WTC11 (cell line): ENCODE results near the gene SHBG. TPM values are rescaled to one million over a fixed set of nuclear protein-coding genes. Genes with fewer than 3 reads are reported as not detected.

Source experiments
- ATAC-seq: fragments of 200-7000 bp; cut with Tn5 transposase; 2 replicates; pipeline ENCODE4 v1.10.0; 2021; ENCODE audit warnings: mild to moderate bottlenecking, moderate library complexity
- CTCF ChIA-PET: fragments of 300-600 bp; sonication (Branson Sonifier 250); formaldehyde crosslinking; loops from one replicate; lab custom pipeline; 2021; ENCODE audit warnings: antibody characterized with exemption; lab: Charles Lee
- POLR2A ChIA-PET: fragments of 350-600 bp; sonication (Branson Sonifier 250); formaldehyde crosslinking; loops from one replicate; lab custom pipeline; 2021; ENCODE audit warnings: antibody characterized with exemption; lab: Charles Lee
- DNase-seq: peaks from one replicate; pipeline ENCODE4 v3.0.0; 2021; ENCODE audit warnings: low spot score
- H3K27ac Mint-ChIP-seq: 2 replicates; pipeline ENCODE4 v1.8.0; 2021; ENCODE audit warnings: mixed read lengths
- H3K27me3 Mint-ChIP-seq: 2 replicates; pipeline ENCODE4 v1.8.0; 2021; ENCODE audit warnings: low read depth, mild to moderate bottlenecking, moderate library complexity, mixed read lengths
- H3K36me3 Mint-ChIP-seq: 2 replicates; pipeline ENCODE4 v1.8.0; 2021; ENCODE audit warnings: mixed read lengths
- H3K4me1 Mint-ChIP-seq: 2 replicates; pipeline ENCODE4 v1.8.0; 2022; ENCODE audit warnings: mixed read lengths
- H3K4me3 Mint-ChIP-seq: 2 replicates; pipeline ENCODE4 v1.8.0; 2021; ENCODE audit warnings: mild to moderate bottlenecking, moderate library complexity, mixed read lengths
- H3K9me3 Mint-ChIP-seq: 2 replicates; pipeline ENCODE4 v1.8.0; 2021; ENCODE audit warnings: mixed read lengths
- ATF2 ChIP-seq: sonication (generic); formaldehyde crosslinking; IDR thresholded peaks from 2 replicates; pipeline ENCODE4 v1.8.1; 2022; ENCODE audit warnings: low read depth, missing genetic modification reagents, borderline replicate concordance
- CTCF ChIP-seq: fragments of 200-600 bp; IDR thresholded peaks from 2 replicates; pipeline ENCODE4 v1.8.0; 2022; ENCODE audit warnings: antibody characterized with exemption
- MLX ChIP-seq: sonication (generic); formaldehyde crosslinking; IDR thresholded peaks from 2 replicates; pipeline ENCODE4 v1.8.1; 2023; ENCODE audit warnings: mild to moderate bottlenecking, missing genetic modification reagents, moderate library complexity
- PRRX2 ChIP-seq: fragments of 250-450 bp; sonication (Bioruptor Pico); IDR thresholded peaks from 2 replicates; pipeline ENCODE4 v1.8.0; 2021; ENCODE audit warnings: mild to moderate bottlenecking
- SMAD3 ChIP-seq: sonication (generic); formaldehyde crosslinking; IDR thresholded peaks from 2 replicates; pipeline ENCODE4 v1.8.0; 2022; ENCODE audit warnings: missing genetic modification reagents, mild to moderate bottlenecking, borderline replicate concordance
- SMAD4 ChIP-seq: sonication (generic); formaldehyde crosslinking; IDR thresholded peaks from 2 replicates; pipeline ENCODE4 v1.8.0; 2022; ENCODE audit warnings: mild to moderate bottlenecking, missing genetic modification reagents
- ZNF121 ChIP-seq: sonication (generic); formaldehyde crosslinking; IDR thresholded peaks from 2 replicates; pipeline ENCODE4 v1.8.0; 2023; ENCODE audit warnings: missing genetic modification reagents
- ZNF532 ChIP-seq: fragments of 250-450 bp; sonication (Bioruptor Pico); IDR thresholded peaks from 2 replicates; pipeline ENCODE4 v1.9.0; 2021; ENCODE audit warnings: mild to moderate bottlenecking, borderline replicate concordance
- total RNA-seq: library from RNA; stranded (reverse); gene quantifications from 3 replicates; pipeline ENCODE4 v1.2.3, GENCODE V29; 2021
- TF ChIP-seq, protein P1 (sequence below): sonication (generic); formaldehyde crosslinking; conservative IDR thresholded peaks from 2 replicates; pipeline ENCODE4 v1.8.1; 2023; ENCODE audit warnings: mild to moderate bottlenecking, low read depth, missing genetic modification reagents, moderate library complexity
- TF ChIP-seq, protein P2 (sequence below): sonication (generic); formaldehyde crosslinking; IDR thresholded peaks from 2 replicates; pipeline ENCODE4 v1.8.0; 2022; ENCODE audit warnings: mild to moderate bottlenecking, missing genetic modification reagents

The SHBG gene
- total RNA-seq, 1 experiment from 2014 or later = 0.83 TPM

GRCh38 chr17:7667656-7668406 lies 37.9 kb downstream of the SHBG start:
- POLR2A ChIA-PET = interaction anchor here (0.9 to 1.6 kb wide), 5 partner anchors 11 to 35 kb away, joined by 3 to 11 read pairs (median 5); partner anchors contain the start of genes ATP1B2 and TP53

GRCh38 chr17:7668482-7668881 lies 38.5 kb downstream of the SHBG start:
- Mint-ChIP-seq H3K9me3 (peaks cover 4% of the 10 kb centered on the region), H3K27ac (no peak overlapping the region), H3K4me1 (peaks cover 12% of the 10 kb centered on the region), H3K4me3 (no peak overlapping the region), H3K27me3 (no peaks in the 10 kb centered on the region)
- POLR2A ChIA-PET = no interaction called here
- DNase-seq (no peak), ATAC-seq (no peak)
- TF ChIP-seq ZNF121 (CRISPR knock-in tag) (peak; percentile 97), PRRX2 (no peak), ATF2 (CRISPR knock-in tag) (no peak)
- TF ChIP-seq, all 79 proteins: peak for 1
- CTCF ChIA-PET = interaction anchor here (2.0 kb wide), 1 partner anchor 79 kb away, joined by 6 read pairs; no protein-coding TSS in a partner anchor
- peaks cover 56% of the 10 kb centered on the region for H3K36me3 Mint-ChIP-seq

More at GRCh38 chr17:7667656-7668406, 37.9 kb downstream of the SHBG start:
- no peaks in the 10 kb centered on the region for H3K27me3 Mint-ChIP-seq
- no peaks in the 10 kb centered on the region for H3K9me3 Mint-ChIP-seq
- no peak overlapping the region for H3K4me3 Mint-ChIP-seq
- H3K27ac Mint-ChIP-seq = peak overlapping the region; percentile 84
- peak; percentile 33 for ATAC-seq
- H3K4me1 Mint-ChIP-seq = peaks cover 12% of the 10 kb centered on the region
- peaks cover 50% of the 10 kb centered on the region for H3K36me3 Mint-ChIP-seq
- no peak for TF ChIP-seq SMAD3 (CRISPR knock-in tag)
- 0 out of 2 replicates have a peak, but pooled peaks have one; percentile 4 for TF ChIP-seq ZNF532
- CTCF ChIA-PET = interaction anchor here (0.9 to 2.0 kb wide), 10 partner anchors 9 to 322 kb away, joined by 3 to 12 read pairs (median 4); partner anchors contain the start of genes ATP1B2 and FXR2
- no peak for DNase-seq

DNA sequence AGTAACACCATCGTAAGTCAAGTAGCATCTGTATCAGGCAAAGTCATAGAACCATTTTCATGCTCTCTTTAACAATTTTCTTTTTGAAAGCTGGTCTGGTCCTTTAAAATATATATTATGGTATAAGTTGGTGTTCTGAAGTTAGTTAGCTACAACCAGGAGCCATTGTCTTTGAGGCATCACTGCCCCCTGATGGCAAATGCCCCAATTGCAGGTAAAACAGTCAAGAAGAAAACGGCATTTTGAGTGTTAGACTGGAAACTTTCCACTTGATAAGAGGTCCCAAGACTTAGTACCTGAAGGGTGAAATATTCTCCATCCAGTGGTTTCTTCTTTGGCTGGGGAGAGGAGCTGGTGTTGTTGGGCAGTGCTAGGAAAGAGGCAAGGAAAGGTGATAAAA lies 43.3 kb downstream of the SHBG start:
- no peak for TF ChIP-seq SMAD4
- TF ChIP-seq CTCF = peak; percentile 58
- Mint-ChIP-seq H3K4me3 (no peak overlapping the region), H3K27me3 (no peaks in the 10 kb centered on the region; the same call in 1 of the 2 replicates), H3K9me3 (peaks cover 10% of the 10 kb centered on the region), H3K36me3 (peaks cover 64% of the 10 kb centered on the region), H3K4me1 (peaks cover 31% of the 10 kb centered on the region), H3K27ac (no peak overlapping the region; the same call in 1 of the 2 replicates)
- ATAC-seq (no peak), DNase-seq (peak; percentile 78)
- ChIA-PET POLR2A (interaction anchor here (0.6 to 2.4 kb wide), 4 partner anchors 9 to 16 kb away, joined by 3 to 12 read pairs (median 4); partner anchors contain the start of gene TP53), CTCF (interaction anchor here (0.6 to 4.8 kb wide), 29 partner anchors 9 to 269 kb away, joined by 3 to 74 read pairs (median 5); partner anchors contain the start of genes ATP1B2, EFNB3, FXR2 and MPDU1)

GRCh38 chr17:7674934-7675333 lies 45.0 kb downstream of the SHBG start:
- DNase-seq = no peak
- H3K4me3 Mint-ChIP-seq = no peak overlapping the region
- H3K27me3 Mint-ChIP-seq = no peaks in the 10 kb centered on the region; the same call in 1 of the 2 replicates
- H3K27ac Mint-ChIP-seq = peak overlapping the region; percentile 80; the same call in 1 of the 2 replicates
- TF ChIP-seq MLX = no peak
- TF ChIP-seq, protein P1, sequence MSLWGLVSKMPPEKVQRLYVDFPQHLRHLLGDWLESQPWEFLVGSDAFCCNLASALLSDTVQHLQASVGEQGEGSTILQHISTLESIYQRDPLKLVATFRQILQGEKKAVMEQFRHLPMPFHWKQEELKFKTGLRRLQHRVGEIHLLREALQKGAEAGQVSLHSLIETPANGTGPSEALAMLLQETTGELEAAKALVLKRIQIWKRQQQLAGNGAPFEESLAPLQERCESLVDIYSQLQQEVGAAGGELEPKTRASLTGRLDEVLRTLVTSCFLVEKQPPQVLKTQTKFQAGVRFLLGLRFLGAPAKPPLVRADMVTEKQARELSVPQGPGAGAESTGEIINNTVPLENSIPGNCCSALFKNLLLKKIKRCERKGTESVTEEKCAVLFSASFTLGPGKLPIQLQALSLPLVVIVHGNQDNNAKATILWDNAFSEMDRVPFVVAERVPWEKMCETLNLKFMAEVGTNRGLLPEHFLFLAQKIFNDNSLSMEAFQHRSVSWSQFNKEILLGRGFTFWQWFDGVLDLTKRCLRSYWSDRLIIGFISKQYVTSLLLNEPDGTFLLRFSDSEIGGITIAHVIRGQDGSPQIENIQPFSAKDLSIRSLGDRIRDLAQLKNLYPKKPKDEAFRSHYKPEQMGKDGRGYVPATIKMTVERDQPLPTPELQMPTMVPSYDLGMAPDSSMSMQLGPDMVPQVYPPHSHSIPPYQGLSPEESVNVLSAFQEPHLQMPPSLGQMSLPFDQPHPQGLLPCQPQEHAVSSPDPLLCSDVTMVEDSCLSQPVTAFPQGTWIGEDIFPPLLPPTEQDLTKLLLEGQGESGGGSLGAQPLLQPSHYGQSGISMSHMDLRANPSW (CRISPR knock-in tag) = no peak
- TF ChIP-seq, protein P2, sequence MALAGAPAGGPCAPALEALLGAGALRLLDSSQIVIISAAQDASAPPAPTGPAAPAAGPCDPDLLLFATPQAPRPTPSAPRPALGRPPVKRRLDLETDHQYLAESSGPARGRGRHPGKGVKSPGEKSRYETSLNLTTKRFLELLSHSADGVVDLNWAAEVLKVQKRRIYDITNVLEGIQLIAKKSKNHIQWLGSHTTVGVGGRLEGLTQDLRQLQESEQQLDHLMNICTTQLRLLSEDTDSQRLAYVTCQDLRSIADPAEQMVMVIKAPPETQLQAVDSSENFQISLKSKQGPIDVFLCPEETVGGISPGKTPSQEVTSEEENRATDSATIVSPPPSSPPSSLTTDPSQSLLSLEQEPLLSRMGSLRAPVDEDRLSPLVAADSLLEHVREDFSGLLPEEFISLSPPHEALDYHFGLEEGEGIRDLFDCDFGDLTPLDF (CRISPR knock-in tag) = no peak
- POLR2A ChIA-PET = interaction anchor here (0.9 to 4.0 kb wide), 2 partner anchors 12 to 47 kb away, joined by 3 to 29 read pairs; partner anchors contain the start of genes SAT2, TP53 and WRAP53
- peaks cover 44% of the 10 kb centered on the region for H3K4me1 Mint-ChIP-seq
- CTCF ChIA-PET = interaction anchor here (0.7 to 4.8 kb wide), 5 partner anchors 12 to 72 kb away, joined by 3 to 74 read pairs (median 5); partner anchors contain the start of genes ATP1B2, TP53 and WRAP53
- ATAC-seq = no peak
- H3K36me3 Mint-ChIP-seq = peaks cover 51% of the 10 kb centered on the region
- H3K9me3 Mint-ChIP-seq = peaks cover 10% of the 10 kb centered on the region
